ENCODE measurements around the gene BICC1. TPM values are rescaled to one million over a fixed set of nuclear protein-coding genes. Genes with fewer than 3 reads are reported as not detected.

The BICC1 gene
- total RNA-seq, 1 donor from 2014 or later, result 0.12 TPM

DNA sequence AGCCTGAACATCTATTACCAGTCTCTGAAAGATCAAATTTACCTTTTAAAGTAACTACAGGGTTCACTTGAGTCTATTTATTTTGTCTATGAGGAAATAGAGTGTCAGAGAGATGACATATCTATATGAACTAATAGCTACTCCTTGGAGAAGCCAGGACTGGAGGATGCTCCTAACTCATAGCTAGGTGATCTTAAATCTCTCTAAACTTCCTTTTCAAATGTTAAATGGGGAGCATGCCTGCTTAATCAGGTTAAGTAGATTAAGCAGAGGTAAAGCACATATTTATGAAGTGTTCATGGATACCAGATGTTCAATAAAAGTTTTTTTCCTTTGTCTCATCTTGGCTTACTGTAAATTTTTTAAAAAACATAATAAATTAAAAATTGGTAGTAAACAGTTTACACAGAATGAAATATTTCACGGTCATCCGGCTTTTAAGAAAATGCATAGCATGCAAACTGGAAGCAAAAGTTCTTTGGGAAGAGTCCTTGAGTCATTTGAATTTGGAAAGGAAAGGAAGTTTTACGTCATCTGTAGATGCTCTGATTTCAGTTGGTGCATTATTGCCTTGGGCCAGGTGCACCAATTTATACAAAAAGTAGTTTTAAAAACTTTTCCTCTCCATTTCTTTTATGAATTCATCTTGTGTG is 155.1 kb downstream of the BICC1 start:
- no peak for DNase-seq

DNA sequence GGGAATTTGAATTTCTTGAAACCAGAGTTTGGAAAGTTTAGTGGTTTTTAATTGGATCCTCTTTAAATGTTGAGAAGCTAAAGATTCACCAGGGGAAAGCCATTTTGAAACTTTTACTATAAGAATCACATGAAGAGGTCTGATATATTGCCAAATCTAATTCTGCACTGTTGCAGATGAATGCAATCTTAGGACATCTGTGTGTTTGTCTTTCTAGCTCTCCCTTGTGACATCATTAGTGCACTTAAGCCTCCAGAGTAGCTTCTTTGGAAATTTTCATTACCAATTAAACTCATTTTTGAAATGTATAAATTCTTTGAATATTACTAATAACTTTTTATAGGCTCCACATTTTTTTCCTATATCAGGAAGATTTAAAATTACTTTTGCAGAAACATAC is 160.2 kb downstream of the BICC1 start:
- DNase-seq, result no peak
- Mint-ChIP-seq H3K9me3 (ENCODE audit: unreplicated experiment) (peaks cover 1% of the 10 kb centered on the region), H3K27ac (ENCODE audit: unreplicated experiment) (no peak overlapping the region), H3K36me3 (ENCODE audit: unreplicated experiment) (no peaks in the 10 kb centered on the region), H3K4me1 (ENCODE audit: low read depth, unreplicated experiment) (no peaks in the 10 kb centered on the region), H3K4me3 (ENCODE audit: unreplicated experiment) (no peak overlapping the region), H3K27me3 (ENCODE audit: unreplicated experiment) (no peaks in the 10 kb centered on the region)
- TF ChIP-seq, protein P1, sequence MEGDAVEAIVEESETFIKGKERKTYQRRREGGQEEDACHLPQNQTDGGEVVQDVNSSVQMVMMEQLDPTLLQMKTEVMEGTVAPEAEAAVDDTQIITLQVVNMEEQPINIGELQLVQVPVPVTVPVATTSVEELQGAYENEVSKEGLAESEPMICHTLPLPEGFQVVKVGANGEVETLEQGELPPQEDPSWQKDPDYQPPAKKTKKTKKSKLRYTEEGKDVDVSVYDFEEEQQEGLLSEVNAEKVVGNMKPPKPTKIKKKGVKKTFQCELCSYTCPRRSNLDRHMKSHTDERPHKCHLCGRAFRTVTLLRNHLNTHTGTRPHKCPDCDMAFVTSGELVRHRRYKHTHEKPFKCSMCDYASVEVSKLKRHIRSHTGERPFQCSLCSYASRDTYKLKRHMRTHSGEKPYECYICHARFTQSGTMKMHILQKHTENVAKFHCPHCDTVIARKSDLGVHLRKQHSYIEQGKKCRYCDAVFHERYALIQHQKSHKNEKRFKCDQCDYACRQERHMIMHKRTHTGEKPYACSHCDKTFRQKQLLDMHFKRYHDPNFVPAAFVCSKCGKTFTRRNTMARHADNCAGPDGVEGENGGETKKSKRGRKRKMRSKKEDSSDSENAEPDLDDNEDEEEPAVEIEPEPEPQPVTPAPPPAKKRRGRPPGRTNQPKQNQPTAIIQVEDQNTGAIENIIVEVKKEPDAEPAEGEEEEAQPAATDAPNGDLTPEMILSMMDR (IDR thresholded peaks at IDR 0.05; ENCODE audit: partially characterized antibody, unreplicated experiment), result no peak

More for the DNA sequence above, 155.1 kb downstream of the BICC1 start:
- no peaks in the 10 kb centered on the region for H3K4me1 Mint-ChIP-seq (ENCODE audit: low read depth, unreplicated experiment)
- H3K9me3 Mint-ChIP-seq (ENCODE audit: unreplicated experiment), result peaks cover 2% of the 10 kb centered on the region
- no peaks in the 10 kb centered on the region for H3K36me3 Mint-ChIP-seq (ENCODE audit: unreplicated experiment)
- H3K27me3 Mint-ChIP-seq (ENCODE audit: unreplicated experiment), result peaks cover 2% of the 10 kb centered on the region
- no peak overlapping the region for H3K4me3 Mint-ChIP-seq (ENCODE audit: unreplicated experiment)
- TF ChIP-seq, protein P1 (IDR thresholded peaks at IDR 0.05; ENCODE audit: partially characterized antibody, unreplicated experiment), result no peak
- H3K27ac Mint-ChIP-seq (ENCODE audit: unreplicated experiment), result no peak overlapping the region

DNA sequence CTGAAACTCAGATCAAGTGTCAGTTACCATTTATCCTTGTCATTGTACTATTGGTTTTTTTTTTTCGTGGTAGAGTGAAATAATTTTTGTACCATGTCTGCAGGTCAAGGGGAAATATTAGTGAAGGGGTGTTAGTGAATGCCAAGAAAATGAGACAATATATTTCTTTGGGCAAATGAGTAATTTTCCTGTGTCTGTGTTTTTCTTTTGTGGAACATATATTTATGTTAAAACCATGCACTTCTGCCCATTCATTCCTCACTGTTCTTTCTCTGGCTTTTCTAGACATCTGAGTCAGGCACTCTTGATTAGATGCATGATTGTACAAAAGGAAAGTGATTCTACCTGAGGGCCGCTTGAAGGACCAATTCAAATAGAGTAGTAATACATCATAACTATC is 161.6 kb downstream of the BICC1 start:
- TF ChIP-seq, protein P1 (IDR thresholded peaks at IDR 0.05; ENCODE audit: partially characterized antibody, unreplicated experiment), result no peak
- H3K27me3 Mint-ChIP-seq (ENCODE audit: unreplicated experiment), result no peaks in the 10 kb centered on the region
- H3K27ac Mint-ChIP-seq (ENCODE audit: unreplicated experiment), result no peak overlapping the region

DNA sequence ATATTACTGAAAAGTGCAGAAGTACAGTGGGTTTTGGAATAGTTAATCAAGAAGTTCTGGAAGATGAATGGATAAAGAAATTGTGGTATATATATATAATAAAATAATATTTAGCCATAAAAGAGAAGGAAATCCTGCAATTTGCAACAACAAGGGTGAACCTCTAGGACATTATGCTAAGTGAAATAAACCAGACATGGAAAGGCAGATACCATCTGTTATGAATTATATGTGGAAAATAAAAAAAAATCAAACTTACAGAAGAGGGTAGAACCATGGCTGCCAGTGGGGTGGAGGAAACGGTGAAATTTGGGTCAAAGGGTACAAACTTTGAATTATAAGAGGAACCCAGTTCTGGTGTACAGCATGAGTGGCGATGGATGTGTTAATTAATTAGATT is 162.6 kb downstream of the BICC1 start:
- Mint-ChIP-seq H3K36me3 (ENCODE audit: unreplicated experiment) (no peaks in the 10 kb centered on the region), H3K4me1 (ENCODE audit: low read depth, unreplicated experiment) (no peaks in the 10 kb centered on the region), H3K9me3 (ENCODE audit: unreplicated experiment) (peaks cover 1% of the 10 kb centered on the region), H3K27ac (ENCODE audit: unreplicated experiment) (no peak overlapping the region), H3K27me3 (ENCODE audit: unreplicated experiment) (no peaks in the 10 kb centered on the region), H3K4me3 (ENCODE audit: unreplicated experiment) (no peak overlapping the region)
- DNase-seq, result no peak
- TF ChIP-seq, protein P1 (IDR thresholded peaks at IDR 0.05; ENCODE audit: partially characterized antibody, unreplicated experiment), result no peak

More for the DNA sequence above, 161.6 kb downstream of the BICC1 start:
- Mint-ChIP-seq H3K4me3 (ENCODE audit: unreplicated experiment) (no peak overlapping the region), H3K36me3 (ENCODE audit: unreplicated experiment) (no peaks in the 10 kb centered on the region), H3K9me3 (ENCODE audit: unreplicated experiment) (peaks cover 1% of the 10 kb centered on the region), H3K4me1 (ENCODE audit: low read depth, unreplicated experiment) (no peaks in the 10 kb centered on the region)
- no peak for DNase-seq

DNA sequence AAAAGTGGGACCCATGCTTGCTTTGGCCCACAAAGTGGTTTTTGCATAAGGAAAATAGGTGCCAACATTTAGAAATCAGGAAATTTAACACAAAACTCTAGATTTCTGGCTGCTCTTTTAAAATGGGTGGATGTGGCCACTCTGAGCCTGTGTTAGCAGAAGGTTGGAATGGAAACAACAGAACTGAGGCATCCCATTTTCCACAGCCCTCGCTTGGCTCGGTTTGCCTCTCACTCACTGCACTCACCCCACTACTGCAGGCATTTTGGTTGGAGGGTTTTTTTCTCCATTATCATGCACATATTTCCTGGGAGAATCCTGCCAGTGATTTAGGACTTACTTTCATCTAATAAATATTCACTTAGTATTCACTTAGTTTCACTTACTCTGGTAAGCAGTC is 178.9 kb downstream of the BICC1 start:
- Mint-ChIP-seq H3K36me3 (ENCODE audit: unreplicated experiment) (no peaks in the 10 kb centered on the region), H3K4me3 (ENCODE audit: unreplicated experiment) (no peak overlapping the region), H3K4me1 (ENCODE audit: low read depth, unreplicated experiment) (no peaks in the 10 kb centered on the region), H3K9me3 (ENCODE audit: unreplicated experiment) (peaks cover 2% of the 10 kb centered on the region), H3K27me3 (ENCODE audit: unreplicated experiment) (no peaks in the 10 kb centered on the region), H3K27ac (ENCODE audit: unreplicated experiment) (no peak overlapping the region)
- TF ChIP-seq, protein P1 (IDR thresholded peaks at IDR 0.05; ENCODE audit: partially characterized antibody, unreplicated experiment), result no peak
- no peak for DNase-seq

Data from glutamatergic neuron (in vitro differentiated cells).